Smooth muscle cell (in vitro differentiated cells): ENCODE data around the gene ITPKC. TPM values are rescaled to one million over a fixed set of nuclear protein-coding genes. Genes with fewer than 3 reads are reported as not detected.

ENCODE experiments used
- DNase-seq: peaks from one replicate; lab custom pipeline; 2025; ENCODE audit not compliant: unreplicated experiment; lab: John Stamatoyannopoulos, UW
- H2AFZ ChIP-seq: fragments of 200-600 bp; sonication (generic); 2 replicates; pipeline ENCODE4 v1.6.0; 2016; ENCODE audit warnings: antibody characterized with exemption, low read depth, mild to moderate bottlenecking
- H3F3A ChIP-seq: fragments of 200-600 bp; sonication (generic); 2 replicates; pipeline ENCODE4 v1.6.0; 2017; ENCODE audit warnings: antibody characterized with exemption, low read depth
- H3K27ac ChIP-seq: fragments of 200-600 bp; sonication (generic); 2 replicates; pipeline ENCODE4 v1.5.1; 2016; ENCODE audit warnings: low read depth, mild to moderate bottlenecking
- H3K27me3 ChIP-seq: fragments of 200-600 bp; sonication (generic); 2 replicates; pipeline ENCODE4 v1.6.1; 2016; ENCODE audit warnings: low read depth, mild to moderate bottlenecking
- H3K36me3 ChIP-seq: fragments of 200-600 bp; sonication (generic); 2 replicates; pipeline ENCODE4 v1.5.1; 2016; ENCODE audit warnings: low read depth
- H3K4me1 ChIP-seq: fragments of 200-600 bp; sonication (generic); 2 replicates; pipeline ENCODE4 v1.5.1; 2016; ENCODE audit warnings: low read depth
- H3K4me2 ChIP-seq: fragments of 200-600 bp; sonication (generic); 2 replicates; pipeline ENCODE4 v1.6.0; 2016; ENCODE audit warnings: mild to moderate bottlenecking
- H3K4me3 ChIP-seq: fragments of 200-600 bp; sonication (generic); 2 replicates; pipeline ENCODE4 v1.5.1; 2016; ENCODE audit warnings: mild to moderate bottlenecking
- H3K79me2 ChIP-seq: fragments of 200-600 bp; sonication (generic); 2 replicates; pipeline ENCODE4 v1.6.0; 2016; ENCODE audit warnings: low read depth, mild to moderate bottlenecking
- H3K9ac ChIP-seq: fragments of 200-600 bp; sonication (generic); 2 replicates; pipeline ENCODE4 v1.6.0; 2016; ENCODE audit warnings: low read depth
- H3K9me3 ChIP-seq: fragments of 200-600 bp; sonication (generic); replicated peaks from 2 replicates; pipeline ENCODE4 v1.5.1; 2016; ENCODE audit warnings: low read depth
- H4K20me1 ChIP-seq: fragments of 200-600 bp; sonication (generic); 2 replicates; pipeline ENCODE4 v1.6.0; 2016; ENCODE audit warnings: low read depth
- WGBS: methylation state at CpG from one replicate; pipeline ENCODE4 v1.1.7; 2016; ENCODE audit warnings: low lambda C conversion rate; 5-methylcytosine and 5-hydroxymethylcytosine counted together
- polyA plus RNA-seq: library from polyadenylated mRNA; unstranded; fragments of >200 nt; fragmentation: Nextera tagmentation; extraction: Ambion mirVana; gene quantifications from 2 replicates; pipeline ENCODE4 v1.2.1, GENCODE V29; 2016
- total RNA-seq: library from RNA; depleted of rRNA; stranded (reverse); fragments of >200 nt; gene quantifications from 2 replicates; pipeline ENCODE4 v1.2.3, GENCODE V29; 2014
- TF ChIP-seq, protein P1 (sequence below): fragments of 200-600 bp; sonication (generic); IDR thresholded peaks from 2 replicates; pipeline ENCODE4 v1.5.1; 2017; ENCODE audit warnings: borderline replicate concordance, mild to moderate bottlenecking, antibody characterized with exemption; ENCODE audit not compliant: insufficient read depth, poor library complexity, severe bottlenecking

The ITPKC gene
- total RNA-seq: 22.0 and 24.1 TPM in 2 replicates
- 25.0 and 31.9 TPM in 2 replicates for polyA plus RNA-seq

DNA sequence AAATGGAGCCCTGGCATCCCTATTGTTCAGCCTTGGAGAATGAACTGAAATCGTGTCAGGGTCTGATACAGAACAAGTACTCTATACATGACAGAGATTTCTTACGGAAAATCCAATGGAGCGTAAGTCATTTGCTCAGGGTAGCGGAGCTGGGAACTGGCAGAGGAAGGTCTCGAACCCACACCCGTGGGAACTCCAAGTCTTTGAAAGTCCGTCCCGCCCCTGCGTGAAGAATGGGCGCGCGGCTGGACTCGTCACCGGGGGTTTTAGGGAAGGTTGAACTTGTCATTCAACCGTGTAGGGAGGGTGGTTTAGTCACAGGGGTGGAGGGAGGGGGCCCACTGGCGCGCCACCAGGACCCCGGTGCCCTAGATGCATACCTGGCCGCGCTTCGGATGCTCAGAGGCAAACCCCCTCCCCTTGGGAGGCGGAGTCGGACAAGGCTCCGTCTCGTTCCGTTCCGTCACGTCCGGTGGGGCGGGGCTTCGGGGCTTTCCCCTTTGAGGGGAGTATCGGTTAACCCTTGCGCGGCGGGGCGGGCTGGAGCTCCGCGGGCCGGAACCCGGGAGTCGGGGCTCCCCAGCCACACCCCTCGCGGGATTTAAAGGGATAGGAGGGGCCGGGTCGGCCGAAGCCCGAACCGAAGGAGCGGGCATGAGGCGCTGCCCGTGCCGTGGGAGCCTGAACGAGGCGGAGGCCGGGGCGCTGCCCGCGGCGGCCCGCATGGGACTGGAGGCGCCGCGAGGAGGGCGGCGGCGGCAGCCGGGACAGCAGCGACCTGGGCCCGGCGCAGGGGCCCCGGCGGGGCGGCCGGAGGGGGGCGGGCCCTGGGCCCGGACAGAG, at the start of gene ITPKC, which contains the start of gene COQ8B:
Gene ITPKC, plus strand, starts transcription at position 631 of the 843 bp plus-strand sequence. Its CDS starts 24 bp downstream, at position 655.
Gene COQ8B, minus strand, starts transcription at position 405 of the 843 bp plus-strand sequence. CDS start 2,254 bp downstream, outside the sequence.
- TF ChIP-seq, protein P1, sequence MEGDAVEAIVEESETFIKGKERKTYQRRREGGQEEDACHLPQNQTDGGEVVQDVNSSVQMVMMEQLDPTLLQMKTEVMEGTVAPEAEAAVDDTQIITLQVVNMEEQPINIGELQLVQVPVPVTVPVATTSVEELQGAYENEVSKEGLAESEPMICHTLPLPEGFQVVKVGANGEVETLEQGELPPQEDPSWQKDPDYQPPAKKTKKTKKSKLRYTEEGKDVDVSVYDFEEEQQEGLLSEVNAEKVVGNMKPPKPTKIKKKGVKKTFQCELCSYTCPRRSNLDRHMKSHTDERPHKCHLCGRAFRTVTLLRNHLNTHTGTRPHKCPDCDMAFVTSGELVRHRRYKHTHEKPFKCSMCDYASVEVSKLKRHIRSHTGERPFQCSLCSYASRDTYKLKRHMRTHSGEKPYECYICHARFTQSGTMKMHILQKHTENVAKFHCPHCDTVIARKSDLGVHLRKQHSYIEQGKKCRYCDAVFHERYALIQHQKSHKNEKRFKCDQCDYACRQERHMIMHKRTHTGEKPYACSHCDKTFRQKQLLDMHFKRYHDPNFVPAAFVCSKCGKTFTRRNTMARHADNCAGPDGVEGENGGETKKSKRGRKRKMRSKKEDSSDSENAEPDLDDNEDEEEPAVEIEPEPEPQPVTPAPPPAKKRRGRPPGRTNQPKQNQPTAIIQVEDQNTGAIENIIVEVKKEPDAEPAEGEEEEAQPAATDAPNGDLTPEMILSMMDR: no peak

GRCh38 chr19:40667602-40668001, 49.3 kb upstream of the ITPKC start:
- WGBS: 98% methylated on average over 13 of the region's 14 CpGs
- no peak overlapping the region for H2AFZ ChIP-seq
- peaks cover 24% of the 10 kb centered on the region for H3F3A ChIP-seq
- H3K4me2 ChIP-seq: no peak overlapping the region
- no peak overlapping the region for H3K9ac ChIP-seq
- no peak for DNase-seq
- no peaks in the 10 kb centered on the region for H3K9me3 ChIP-seq
- H3K27ac ChIP-seq: no peak overlapping the region
- H3K36me3 ChIP-seq: peaks cover 30% of the 10 kb centered on the region
- H3K79me2 ChIP-seq: no peaks in the 10 kb centered on the region
- H4K20me1 ChIP-seq: no peaks in the 10 kb centered on the region
- H3K4me3 ChIP-seq: no peak overlapping the region
- no peaks in the 10 kb centered on the region for H3K4me1 ChIP-seq
- TF ChIP-seq, protein P1: no peak
- H3K27me3 ChIP-seq: no peaks in the 10 kb centered on the region

More for the DNA sequence above, at the start of gene ITPKC, which contains the start of gene COQ8B:
- peaks cover 10% of the 10 kb centered on the region for H3K4me1 ChIP-seq
- peak within 1 kb of the TSS; percentile 91 for H3K4me2 ChIP-seq
- H3K36me3 ChIP-seq: no peaks in the 10 kb centered on the region
- H3F3A ChIP-seq: peaks cover 16% of the 10 kb centered on the region
- H3K9ac ChIP-seq: peak within 1 kb of the TSS; percentile 92
- peaks cover 45% of the 10 kb centered on the region for H3K79me2 ChIP-seq
- H2AFZ ChIP-seq: no peak within 1 kb of the TSS
- peak within 1 kb of the TSS; percentile 78 for H3K4me3 ChIP-seq
- H3K27ac ChIP-seq: peak within 1 kb of the TSS; percentile 98
- DNase-seq: peak; percentile 97
- H4K20me1 ChIP-seq: peaks cover 25% of the 10 kb centered on the region
- 1% methylated on average over 55 of the region's 76 CpGs for WGBS
- H3K9me3 ChIP-seq: no peaks in the 10 kb centered on the region
- H3K27me3 ChIP-seq: no peaks in the 10 kb centered on the region

- TF ChIP-seq, protein P1: no peak
- Histone ChIP-seq H3K9ac (no peak overlapping the region), H2AFZ (no peak overlapping the region), H3K79me2 (no peaks in the 10 kb centered on the region), H3K4me3 (no peak overlapping the region), H4K20me1 (peaks cover under 1% of the 10 kb centered on the region), H3K4me1 (no peaks in the 10 kb centered on the region), H3K27ac (no peak overlapping the region), H3K36me3 (peaks cover 35% of the 10 kb centered on the region), H3K27me3 (no peaks in the 10 kb centered on the region), H3F3A (peaks cover 19% of the 10 kb centered on the region), H3K4me2 (no peak overlapping the region), H3K9me3 (no peaks in the 10 kb centered on the region)
- no peak for DNase-seq
- 95% methylated on average over 7 of the region's 7 CpGs for WGBS
Measured at GRCh38 chr19:40668991-40669614, 47.8 kb upstream of the ITPKC start.
